ENCODE results near the gene FHL1. TPM values are rescaled to one million over a fixed set of nuclear protein-coding genes. Genes with fewer than 3 reads are reported as not detected.

FHL1 gene
- total and polyA plus RNA-seq, 4 donors: 8.8 to 20.2 (median 15.0) TPM

- no peaks in the 10 kb centered on the region for H3K9me3 ChIP-seq (ENCODE audit: control insufficient read depth in 4 of 4, low read length in 3 of 4)
- no peaks in the 10 kb centered on the region for H3K36me3 ChIP-seq (ENCODE audit: control insufficient read depth in 4 of 4, insufficient read depth in 3 of 4, low read depth in 1 of 4, low read length in 3 of 4)
- peaks cover 0 to 10% (median 0%) of the 10 kb centered on the region in 4 donors for H3K4me1 ChIP-seq (ENCODE audit: control insufficient read depth in 4 of 4, insufficient read depth in 4 of 4, low read length in 3 of 4)
- TF ChIP-seq MAX (IDR thresholded peaks at IDR 0.05): no peak
- TF ChIP-seq NR2F2 (IDR thresholded peaks at IDR 0.05): peak; percentile 29
- peak; percentile 30 to 49 for TF ChIP-seq RXRA (IDR thresholded peaks at IDR 0.05)
- TF ChIP-seq YY1 (IDR thresholded peaks at IDR 0.05): no peak
- peak in 1 of 2 donors; percentile 28 for TF ChIP-seq RAD21 (IDR thresholded peaks at IDR 0.05)
- TF ChIP-seq CTCF (IDR thresholded peaks at IDR 0.05; ENCODE audit: low read depth, low read length, missing input control): no peak
- peak; percentile 47 for TF ChIP-seq SP1 (IDR thresholded peaks at IDR 0.05)
- TF ChIP-seq HNF4A (conservative IDR thresholded peaks at IDR 0.05): peak in 1 of 2 donors; percentile 5
- H3K9ac ChIP-seq (ENCODE audit: low read depth in 1 of 2, low read length in 2 of 2): no peak overlapping the region
- no peaks in the 10 kb centered on the region for H3K27me3 ChIP-seq (ENCODE audit: control insufficient read depth in 4 of 4, insufficient read depth in 4 of 4, low read length in 3 of 4)
- H3K27ac ChIP-seq (ENCODE audit: low read depth in 1 of 2, low read length in 2 of 2): peak overlapping the region; percentile 38 to 64
- no peak overlapping the region for H3K4me3 ChIP-seq (ENCODE audit: low read depth in 1 of 3, low read length in 3 of 3)
- 35% methylated on average over 17 of the region's 17 CpGs for WGBS
- DNase-seq (ENCODE audit: low spot score): no peak
Measured at GRCh38 chrX:136168929-136169735, 21.8 kb downstream of the FHL1 start.

GRCh38 chrX:136170139-136170800 is 22.9 kb downstream of the FHL1 start:
- H3K27me3 ChIP-seq (ENCODE audit: control insufficient read depth in 4 of 4, insufficient read depth in 4 of 4, low read length in 3 of 4): no peaks in the 10 kb centered on the region
- 55% methylated on average over 9 of the region's 9 CpGs for WGBS
- no peaks in the 10 kb centered on the region for H3K9me3 ChIP-seq (ENCODE audit: control insufficient read depth in 4 of 4, low read length in 3 of 4)
- no peaks in the 10 kb centered on the region for H3K36me3 ChIP-seq (ENCODE audit: control insufficient read depth in 4 of 4, insufficient read depth in 3 of 4, low read depth in 1 of 4, low read length in 3 of 4)
- peaks cover 0 to 10% (median 0%) of the 10 kb centered on the region in 4 donors for H3K4me1 ChIP-seq (ENCODE audit: control insufficient read depth in 4 of 4, insufficient read depth in 4 of 4, low read length in 3 of 4)
- no peak for TF ChIP-seq FOXA2 (IDR thresholded peaks at IDR 0.05)
- TF ChIP-seq NR2F2 (IDR thresholded peaks at IDR 0.05): no peak
- peak; percentile 48 for TF ChIP-seq CTCF (IDR thresholded peaks at IDR 0.05; ENCODE audit: low read depth, low read length, missing input control)
- TF ChIP-seq RAD21 (IDR thresholded peaks at IDR 0.05): peak; percentile 73
- no peak overlapping the region for H3K9ac ChIP-seq (ENCODE audit: low read depth in 1 of 2, low read length in 2 of 2)
- H3K27ac ChIP-seq (ENCODE audit: low read depth in 1 of 2, low read length in 2 of 2): peak overlapping the region; percentile 38 to 59
- DNase-seq (ENCODE audit: low spot score): no peak
- no peak overlapping the region for H3K4me3 ChIP-seq (ENCODE audit: low read depth in 1 of 3, low read length in 3 of 3)

- Histone ChIP-seq H3K27ac (ENCODE audit: low read depth in 1 of 2, low read length in 2 of 2) (no peak overlapping the region), H3K36me3 (ENCODE audit: control insufficient read depth in 4 of 4, insufficient read depth in 3 of 4, low read depth in 1 of 4, low read length in 3 of 4) (no peaks in the 10 kb centered on the region), H3K27me3 (ENCODE audit: control insufficient read depth in 4 of 4, insufficient read depth in 4 of 4, low read length in 3 of 4) (no peaks in the 10 kb centered on the region), H3K4me3 (ENCODE audit: low read depth in 1 of 3, low read length in 3 of 3) (no peak overlapping the region), H3K4me1 (ENCODE audit: control insufficient read depth in 4 of 4, insufficient read depth in 4 of 4, low read length in 3 of 4) (peaks cover 0 to 14% (median 4%) of the 10 kb centered on the region in 4 donors), H3K9me3 (ENCODE audit: control insufficient read depth in 4 of 4, low read length in 3 of 4) (no peaks in the 10 kb centered on the region), H3K9ac (ENCODE audit: low read depth in 1 of 2, low read length in 2 of 2) (no peak overlapping the region)
- DNase-seq (ENCODE audit: low spot score): no peak
- 78% methylated on average over 1 of the region's 1 CpG for WGBS
- TF ChIP-seq NR2F2 (IDR thresholded peaks at IDR 0.05) (no peak), HNF4A (conservative IDR thresholded peaks at IDR 0.05) (no peak), RXRA (IDR thresholded peaks at IDR 0.05) (no peak), JUND (IDR thresholded peaks at IDR 0.05) (no peak), GABPA (IDR thresholded peaks at IDR 0.05 in 1 of 2, conservative IDR thresholded peaks at IDR 0.05 in 1 of 2) (no peak), MAX (IDR thresholded peaks at IDR 0.05) (no peak), YY1 (IDR thresholded peaks at IDR 0.05) (no peak), EGR1 (IDR thresholded peaks at IDR 0.05; ENCODE audit: low read depth in 2 of 2) (no peak)
- TF ChIP-seq, protein P1, sequence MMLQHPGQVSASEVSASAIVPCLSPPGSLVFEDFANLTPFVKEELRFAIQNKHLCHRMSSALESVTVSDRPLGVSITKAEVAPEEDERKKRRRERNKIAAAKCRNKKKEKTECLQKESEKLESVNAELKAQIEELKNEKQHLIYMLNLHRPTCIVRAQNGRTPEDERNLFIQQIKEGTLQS (IDR thresholded peaks at IDR 0.05): no peak
- TF ChIP-seq, protein P2, sequence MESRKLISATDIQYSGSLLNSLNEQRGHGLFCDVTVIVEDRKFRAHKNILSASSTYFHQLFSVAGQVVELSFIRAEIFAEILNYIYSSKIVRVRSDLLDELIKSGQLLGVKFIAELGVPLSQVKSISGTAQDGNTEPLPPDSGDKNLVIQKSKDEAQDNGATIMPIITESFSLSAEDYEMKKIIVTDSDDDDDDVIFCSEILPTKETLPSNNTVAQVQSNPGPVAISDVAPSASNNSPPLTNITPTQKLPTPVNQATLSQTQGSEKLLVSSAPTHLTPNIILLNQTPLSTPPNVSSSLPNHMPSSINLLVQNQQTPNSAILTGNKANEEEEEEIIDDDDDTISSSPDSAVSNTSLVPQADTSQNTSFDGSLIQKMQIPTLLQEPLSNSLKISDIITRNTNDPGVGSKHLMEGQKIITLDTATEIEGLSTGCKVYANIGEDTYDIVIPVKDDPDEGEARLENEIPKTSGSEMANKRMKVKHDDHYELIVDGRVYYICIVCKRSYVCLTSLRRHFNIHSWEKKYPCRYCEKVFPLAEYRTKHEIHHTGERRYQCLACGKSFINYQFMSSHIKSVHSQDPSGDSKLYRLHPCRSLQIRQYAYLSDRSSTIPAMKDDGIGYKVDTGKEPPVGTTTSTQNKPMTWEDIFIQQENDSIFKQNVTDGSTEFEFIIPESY (IDR thresholded peaks at IDR 0.05): no peak
Measured at GRCh38 chrX:136171420-136171819, 24.1 kb downstream of the FHL1 start.
